NCI-H2107 treated with DMSO at 0.1 percent for 48 hours (cell line): ENCODE data around the gene P3H1.

Experiments used
- DNase-seq: peaks from one replicate; lab custom pipeline; 2025; ENCODE audit not compliant: unreplicated experiment; lab: John Stamatoyannopoulos, UW

Gene P3H1

GRCh38 chr1:42746436-42747105 lies 20.3 kb downstream of the P3H1 start:
- DNase-seq: no peak

- DNase-seq: no peak
Measured at GRCh38 chr1:42745851-42746250, 21.0 kb downstream of the P3H1 start.

GRCh38 chr1:42744148-42744413 lies 22.7 kb downstream of the P3H1 start:
- no peak for DNase-seq

GRCh38 chr1:42743317-42744147 lies 23.3 kb downstream of the P3H1 start:
- DNase-seq: no peak

GRCh38 chr1:42742617-42743316 lies 24.1 kb downstream of the P3H1 start:
- DNase-seq: no peak

- no peak for DNase-seq
Measured at GRCh38 chr1:42742141-42742540, 24.7 kb downstream of the P3H1 start.

GRCh38 chr1:42741706-42742105 lies 25.1 kb downstream of the P3H1 start:
- DNase-seq: no peak

GRCh38 chr1:42740851-42741580 lies 25.8 kb downstream of the P3H1 start:
- no peak for DNase-seq

GRCh38 chr1:42739753-42740700 lies 26.8 kb downstream of the P3H1 start, which contains the start of gene CLDN19:
TSS of gene CLDN19 (minus strand) at chr1:42740236. CDS start at chr1:42740063, 173 bp downstream.
- DNase-seq: no peak

GRCh38 chr1:42738678-42739226 lies 28.1 kb downstream of the P3H1 start:
- DNase-seq: no peak

GRCh38 chr1:42737986-42738677 lies 28.7 kb downstream of the P3H1 start:
- no peak for DNase-seq

- DNase-seq: peak; percentile 37
Measured at GRCh38 chr1:42737257-42737656, 29.6 kb downstream of the P3H1 start.

GRCh38 chr1:42736571-42737200 lies 30.1 kb downstream of the P3H1 start:
- DNase-seq: no peak

GRCh38 chr1:42736152-42736551 lies 30.7 kb downstream of the P3H1 start:
- DNase-seq: no peak

- no peak for DNase-seq
Measured at GRCh38 chr1:42735477-42736105, 31.2 kb downstream of the P3H1 start.

- DNase-seq: no peak
Measured at GRCh38 chr1:42735056-42735455, 31.8 kb downstream of the P3H1 start.

- no peak for DNase-seq
Measured at GRCh38 chr1:42734201-42735035, 32.4 kb downstream of the P3H1 start.
